Measurements from ENCODE around the gene SH3RF2. TPM values are rescaled to one million over a fixed set of nuclear protein-coding genes. Genes with fewer than 3 reads are reported as not detected.

SH3RF2 gene
- total RNA-seq, 1 donor from 2014 or later, result 0.36 TPM

DNA sequence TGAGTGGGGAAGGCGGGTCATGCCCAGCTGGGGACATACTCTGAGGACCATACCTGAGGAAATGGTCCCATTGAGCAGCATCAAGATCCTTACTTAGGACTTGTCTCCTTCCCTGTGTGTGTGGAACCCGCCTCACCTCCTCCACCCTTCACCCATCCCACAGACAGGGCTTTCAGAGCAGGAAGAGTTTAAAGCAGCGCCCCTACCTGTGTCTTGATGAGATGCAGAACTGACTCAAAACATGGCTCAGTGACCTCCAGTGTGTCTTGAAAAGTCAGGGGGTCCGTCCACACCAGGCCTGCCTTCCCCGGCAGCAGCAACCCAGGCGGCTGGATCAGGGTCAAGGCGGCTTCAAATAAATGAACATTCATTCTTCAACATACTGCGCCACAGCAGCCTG is 130.6 kb downstream of the SH3RF2 start:
- H3K27ac Mint-ChIP-seq, result no peak overlapping the region
- Histone ChIP-seq H3K27me3 (no peaks in the 10 kb centered on the region), H4K20me1 (ENCODE audit: low read depth) (no peaks in the 10 kb centered on the region), H3K4me3 (no peak overlapping the region), H3K36me3 (no peaks in the 10 kb centered on the region), H3F3A (ENCODE audit: low read depth) (no peaks in the 10 kb centered on the region), H3K27ac (no peak overlapping the region), H3K9me3 (ENCODE audit: low read depth) (no peaks in the 10 kb centered on the region), H3K4me2 (no peak overlapping the region), H3K79me2 (ENCODE audit: low read depth) (no peaks in the 10 kb centered on the region), H3K9ac (no peak overlapping the region), H2AFZ (replicated peaks) (no peak overlapping the region), H3K4me1 (no peaks in the 10 kb centered on the region)
- TF ChIP-seq CTCF (IDR thresholded peaks at IDR 0.05) (no peak), EZH2phosphoT487 (IDR thresholded peaks at IDR 0.05) (no peak), EZH2 (IDR thresholded peaks at IDR 0.05) (no peak)
- no peaks in the 10 kb centered on the region for H3K36me3 Mint-ChIP-seq
- no peak overlapping the region for H3K4me3 Mint-ChIP-seq
- no peak for DNase-seq (ENCODE audit: low spot score)
- no peaks in the 10 kb centered on the region for H3K9me3 Mint-ChIP-seq
- H3K27me3 Mint-ChIP-seq (ENCODE audit: insufficient read depth, low read depth), result no peaks in the 10 kb centered on the region
- no peaks in the 10 kb centered on the region for H3K4me1 Mint-ChIP-seq

- Mint-ChIP-seq H3K4me3 (no peak overlapping the region), H3K4me1 (no peaks in the 10 kb centered on the region), H3K27me3 (ENCODE audit: insufficient read depth, low read depth) (no peaks in the 10 kb centered on the region), H3K36me3 (no peaks in the 10 kb centered on the region), H3K9me3 (no peaks in the 10 kb centered on the region), H3K27ac (no peak overlapping the region)
- TF ChIP-seq EZH2 (IDR thresholded peaks at IDR 0.05) (no peak), CTCF (IDR thresholded peaks at IDR 0.05) (no peak), EZH2phosphoT487 (IDR thresholded peaks at IDR 0.05) (no peak)
- no peaks in the 10 kb centered on the region for H3F3A ChIP-seq (ENCODE audit: low read depth)
- H3K4me3 ChIP-seq, result no peak overlapping the region
- no peaks in the 10 kb centered on the region for H3K79me2 ChIP-seq (ENCODE audit: low read depth)
- peaks cover 4% of the 10 kb centered on the region for H3K4me1 ChIP-seq
- H2AFZ ChIP-seq (replicated peaks), result no peak overlapping the region
- no peaks in the 10 kb centered on the region for H3K9me3 ChIP-seq (ENCODE audit: low read depth)
- no peak overlapping the region for H3K27ac ChIP-seq
- H3K27me3 ChIP-seq, result no peaks in the 10 kb centered on the region
- no peaks in the 10 kb centered on the region for H3K36me3 ChIP-seq
- no peak overlapping the region for H3K4me2 ChIP-seq
- no peaks in the 10 kb centered on the region for H4K20me1 ChIP-seq (ENCODE audit: low read depth)
- no peak for DNase-seq (ENCODE audit: low spot score)
- no peak overlapping the region for H3K9ac ChIP-seq
Measured at GRCh38 chr5:146068206-146068605, 131.8 kb downstream of the SH3RF2 start.

GRCh38 chr5:146068977-146069779 is 132.8 kb downstream of the SH3RF2 start:
- H3K36me3 ChIP-seq, result no peaks in the 10 kb centered on the region
- H3K4me3 ChIP-seq, result no peak overlapping the region
- H3K9ac ChIP-seq, result no peak overlapping the region
- Mint-ChIP-seq H3K4me3 (no peak overlapping the region), H3K4me1 (peaks cover 3% of the 10 kb centered on the region), H3K36me3 (no peaks in the 10 kb centered on the region), H3K27ac (no peak overlapping the region), H3K27me3 (ENCODE audit: insufficient read depth, low read depth) (peaks cover 2% of the 10 kb centered on the region), H3K9me3 (no peaks in the 10 kb centered on the region)
- H2AFZ ChIP-seq (replicated peaks), result no peak overlapping the region
- no peak for TF ChIP-seq EZH2phosphoT487 (IDR thresholded peaks at IDR 0.05)
- no peak for TF ChIP-seq CTCF (IDR thresholded peaks at IDR 0.05)
- TF ChIP-seq EZH2 (IDR thresholded peaks at IDR 0.05), result no peak
- peaks cover 5% of the 10 kb centered on the region for H3K27me3 ChIP-seq
- H3K9me3 ChIP-seq (ENCODE audit: low read depth), result no peaks in the 10 kb centered on the region
- H4K20me1 ChIP-seq (ENCODE audit: low read depth), result no peaks in the 10 kb centered on the region
- no peak overlapping the region for H3K4me2 ChIP-seq
- H3F3A ChIP-seq (ENCODE audit: low read depth), result no peaks in the 10 kb centered on the region
- H3K27ac ChIP-seq, result no peak overlapping the region
- DNase-seq (ENCODE audit: low spot score), result no peak
- H3K79me2 ChIP-seq (ENCODE audit: low read depth), result no peaks in the 10 kb centered on the region
- peaks cover 9% of the 10 kb centered on the region for H3K4me1 ChIP-seq

All from neural progenitor cell (in vitro differentiated cells).